IMR-90 (cell line): ENCODE measurements around the gene HS3ST5.

Experiments used
- BHLHE40 ChIP-seq: fragments of 150-350 bp; IDR thresholded peaks from 2 replicates; pipeline ENCODE4 v1.6.1; 2016; ENCODE audit warnings: mild to moderate bottlenecking, low read depth, low read length
- CHD1 ChIP-seq: IDR thresholded peaks from 2 replicates; pipeline ENCODE4 v1.6.1; 2012; ENCODE audit warnings: low read depth, low read length, improper control_type of control experiment
- FOS ChIP-seq: fragments of 150-350 bp; IDR thresholded peaks from 2 replicates; pipeline ENCODE4 v1.6.1; 2016; ENCODE audit warnings: low read depth, low read length
- MAZ ChIP-seq: IDR thresholded peaks from 2 replicates; pipeline ENCODE4 v1.6.1; 2012; ENCODE audit warnings: low read depth, mild to moderate bottlenecking, low read length, improper control_type of control experiment, moderate library complexity, borderline replicate concordance
- MXI1 ChIP-seq: IDR thresholded peaks from 2 replicates; pipeline ENCODE4 v1.6.1; 2012; ENCODE audit warnings: low read depth, mild to moderate bottlenecking, low read length, moderate library complexity, borderline replicate concordance
- NFE2L2 ChIP-seq: fragments of 150-350 bp; IDR thresholded peaks from 2 replicates; pipeline ENCODE4 v1.6.1; 2016; ENCODE audit warnings: low read depth, mild to moderate bottlenecking, low read length
- POLR2A ChIP-seq: IDR thresholded peaks from 2 replicates; pipeline ENCODE4 v1.6.1; 2012; ENCODE audit warnings: mild to moderate bottlenecking, low read depth, low read length
- RAD21 ChIP-seq: IDR thresholded peaks from 2 replicates; pipeline ENCODE4 v1.6.1; 2012; ENCODE audit warnings: low read length, improper control_type of control experiment
- RCOR1 ChIP-seq: IDR thresholded peaks from 2 replicates; pipeline ENCODE4 v1.6.1; 2012; ENCODE audit warnings: mild to moderate bottlenecking, low read length, improper control_type of control experiment; ENCODE audit not compliant: insufficient replicate concordance
- RFX5 ChIP-seq: IDR thresholded peaks from 2 replicates; pipeline ENCODE4 v1.8.0; 2012; ENCODE audit warnings: low read depth, mild to moderate bottlenecking, low read length, moderate library complexity
- SMC3 ChIP-seq: fragments of 150-350 bp; IDR thresholded peaks from 2 replicates; pipeline ENCODE4 v1.6.1; 2016; ENCODE audit warnings: low read depth, mild to moderate bottlenecking, antibody characterized with exemption, low read length, moderate library complexity
- TF ChIP-seq, protein P1 (sequence below): conservative IDR thresholded peaks from 2 replicates; pipeline ENCODE4 v1.5.1; 2012; ENCODE audit warnings: mild to moderate bottlenecking, low read depth, low read length, improper control_type of control experiment
- TF ChIP-seq, protein P2 (sequence below): fragments of 150-350 bp; IDR thresholded peaks from 2 replicates; pipeline ENCODE4 v1.6.1; 2017; ENCODE audit warnings: mild to moderate bottlenecking, antibody characterized with exemption, low read length, low read depth

DNA sequence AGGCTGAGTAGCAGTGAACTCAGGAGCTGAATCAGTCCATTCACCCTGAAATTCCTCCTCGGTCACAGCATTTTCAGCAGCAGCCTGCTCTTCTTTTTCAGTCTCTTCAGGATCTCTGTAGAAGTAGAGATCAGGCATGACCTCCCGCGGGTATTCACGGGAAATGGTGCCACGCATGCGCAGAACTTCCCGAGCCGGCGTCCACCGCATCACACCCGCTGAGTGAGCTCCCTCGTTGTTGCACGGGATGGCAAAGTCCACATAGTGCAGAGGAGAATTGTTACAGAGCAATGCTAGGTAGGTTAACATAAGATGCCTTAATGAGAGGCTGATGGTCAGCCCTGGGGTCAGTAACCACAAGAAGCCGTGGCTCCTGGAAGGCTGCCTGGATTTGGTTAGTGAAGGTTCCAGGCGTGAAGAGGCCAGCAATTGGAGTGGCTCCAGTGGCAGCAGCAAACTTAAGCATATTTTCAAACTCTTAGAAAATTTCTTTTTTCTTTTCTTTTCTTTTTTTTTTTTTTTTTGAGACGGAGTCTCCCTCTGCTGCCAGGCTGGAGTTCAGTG, 258.4 kb downstream of the HS3ST5 start:
- no peak for TF ChIP-seq BHLHE40
- TF ChIP-seq, protein P1, sequence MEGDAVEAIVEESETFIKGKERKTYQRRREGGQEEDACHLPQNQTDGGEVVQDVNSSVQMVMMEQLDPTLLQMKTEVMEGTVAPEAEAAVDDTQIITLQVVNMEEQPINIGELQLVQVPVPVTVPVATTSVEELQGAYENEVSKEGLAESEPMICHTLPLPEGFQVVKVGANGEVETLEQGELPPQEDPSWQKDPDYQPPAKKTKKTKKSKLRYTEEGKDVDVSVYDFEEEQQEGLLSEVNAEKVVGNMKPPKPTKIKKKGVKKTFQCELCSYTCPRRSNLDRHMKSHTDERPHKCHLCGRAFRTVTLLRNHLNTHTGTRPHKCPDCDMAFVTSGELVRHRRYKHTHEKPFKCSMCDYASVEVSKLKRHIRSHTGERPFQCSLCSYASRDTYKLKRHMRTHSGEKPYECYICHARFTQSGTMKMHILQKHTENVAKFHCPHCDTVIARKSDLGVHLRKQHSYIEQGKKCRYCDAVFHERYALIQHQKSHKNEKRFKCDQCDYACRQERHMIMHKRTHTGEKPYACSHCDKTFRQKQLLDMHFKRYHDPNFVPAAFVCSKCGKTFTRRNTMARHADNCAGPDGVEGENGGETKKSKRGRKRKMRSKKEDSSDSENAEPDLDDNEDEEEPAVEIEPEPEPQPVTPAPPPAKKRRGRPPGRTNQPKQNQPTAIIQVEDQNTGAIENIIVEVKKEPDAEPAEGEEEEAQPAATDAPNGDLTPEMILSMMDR, result no peak
- TF ChIP-seq CHD1, result no peak
- no peak for TF ChIP-seq POLR2A
- no peak for TF ChIP-seq MXI1
- no peak for TF ChIP-seq SMC3
- no peak for TF ChIP-seq RFX5
- TF ChIP-seq NFE2L2, result no peak
- no peak for TF ChIP-seq RAD21
- TF ChIP-seq, protein P2, sequence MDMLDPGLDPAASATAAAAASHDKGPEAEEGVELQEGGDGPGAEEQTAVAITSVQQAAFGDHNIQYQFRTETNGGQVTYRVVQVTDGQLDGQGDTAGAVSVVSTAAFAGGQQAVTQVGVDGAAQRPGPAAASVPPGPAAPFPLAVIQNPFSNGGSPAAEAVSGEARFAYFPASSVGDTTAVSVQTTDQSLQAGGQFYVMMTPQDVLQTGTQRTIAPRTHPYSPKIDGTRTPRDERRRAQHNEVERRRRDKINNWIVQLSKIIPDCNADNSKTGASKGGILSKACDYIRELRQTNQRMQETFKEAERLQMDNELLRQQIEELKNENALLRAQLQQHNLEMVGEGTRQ, result no peak
- no peak for TF ChIP-seq MAZ
- TF ChIP-seq RCOR1, result no peak
- no peak for TF ChIP-seq FOS
